T-helper 2 cell (primary cell): ENCODE measurements around the gene LHFPL3.

Experiments
- DNase-seq, 5 experiments: peaks; one replicate each; pipeline versions ENCODE4 v3.0.0 to v3.0.0-alpha.2; 2012 to 2022

Gene LHFPL3

DNA sequence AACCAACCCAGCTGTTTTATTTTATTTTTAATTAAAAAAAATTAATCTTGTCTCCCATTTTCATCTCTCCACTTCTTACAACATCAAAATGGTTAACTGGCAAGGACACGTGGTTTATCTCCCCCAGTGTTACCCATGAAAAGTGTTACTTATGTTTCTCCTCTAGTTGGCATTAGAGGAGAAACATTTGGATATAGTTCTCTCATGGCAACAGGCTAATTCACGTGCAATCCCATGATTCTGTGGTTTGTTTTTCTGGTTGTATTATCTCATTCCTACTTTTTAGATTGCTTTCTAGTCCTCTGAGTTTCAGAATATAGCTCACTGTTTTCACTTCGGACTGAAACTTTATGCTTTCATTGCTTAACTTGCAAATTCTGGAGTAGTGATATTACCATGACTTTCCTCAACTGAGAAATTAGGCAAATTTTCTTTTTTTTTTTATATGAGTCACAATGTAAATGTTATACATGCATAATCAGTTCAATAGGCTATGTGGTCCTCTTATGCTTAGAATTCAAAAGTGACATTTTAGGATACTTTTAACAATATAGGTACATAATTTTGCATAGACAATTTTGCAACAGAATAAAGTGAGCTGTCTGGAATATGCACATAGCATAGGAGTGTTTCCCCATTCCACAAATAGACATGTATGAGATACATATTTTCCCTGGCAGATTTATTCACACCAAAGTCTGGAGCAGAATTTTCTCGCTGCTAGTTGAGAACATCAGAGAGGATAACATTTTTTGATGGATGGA is 43.0 kb downstream of the LHFPL3 start:
- no peak for DNase-seq

DNA sequence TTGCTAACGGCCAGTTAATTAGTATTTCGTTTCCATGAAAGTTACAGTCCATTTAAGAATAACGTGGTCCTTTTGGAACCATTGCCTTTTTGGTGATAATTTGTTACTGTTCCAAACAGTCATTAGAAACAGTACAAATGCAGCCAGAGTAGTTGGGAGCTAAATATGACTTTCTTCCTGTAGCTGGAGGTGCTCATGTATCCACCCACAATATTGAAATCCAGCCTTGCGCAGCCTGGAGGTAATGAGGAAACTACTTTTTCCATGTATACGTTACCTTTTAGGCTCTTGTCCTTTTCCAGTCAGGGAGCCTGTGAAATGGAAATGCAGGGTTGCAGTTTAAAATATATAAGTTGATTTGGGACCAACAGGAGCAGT is 43.6 kb downstream of the LHFPL3 start:
- DNase-seq = no peak

DNA sequence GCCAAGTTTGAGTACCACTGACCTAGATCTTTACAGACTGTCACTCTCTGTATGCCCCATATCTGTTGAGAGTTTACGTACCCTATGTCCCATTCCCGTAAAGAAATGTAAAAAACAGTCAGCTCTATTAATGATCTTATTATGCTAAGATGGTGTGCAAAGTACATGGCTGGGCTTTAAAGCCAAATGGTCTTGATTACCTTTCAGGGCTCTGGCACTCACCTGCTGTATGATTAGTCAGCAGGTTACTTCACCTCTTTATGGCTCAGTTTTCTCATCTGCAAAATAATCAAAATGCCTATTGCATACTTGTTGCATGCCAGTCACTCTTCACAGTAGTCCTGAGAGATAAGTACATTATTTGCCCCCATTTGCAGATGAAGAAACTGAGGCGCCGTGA is 54.2 kb downstream of the LHFPL3 start:
- no peak for DNase-seq

DNA sequence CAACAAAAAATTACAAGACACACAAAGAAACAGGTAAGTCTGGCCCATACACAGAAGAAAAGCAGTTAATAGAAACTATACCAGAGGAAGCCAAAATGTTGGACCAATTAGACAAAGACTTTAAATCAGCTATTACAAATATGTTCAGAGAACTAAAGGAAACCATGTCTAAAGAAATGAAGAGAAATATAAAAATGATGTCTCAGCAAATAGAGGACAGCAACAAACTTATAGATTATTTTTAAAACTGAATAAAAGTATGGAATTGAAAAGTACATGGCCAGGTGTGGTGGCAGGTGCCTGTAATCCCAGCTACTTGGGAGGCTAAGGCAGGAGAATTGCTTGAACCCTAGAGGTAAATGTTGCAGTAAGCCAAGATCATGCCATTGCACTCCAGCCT is 58.5 kb downstream of the LHFPL3 start:
- DNase-seq = no peak

DNA sequence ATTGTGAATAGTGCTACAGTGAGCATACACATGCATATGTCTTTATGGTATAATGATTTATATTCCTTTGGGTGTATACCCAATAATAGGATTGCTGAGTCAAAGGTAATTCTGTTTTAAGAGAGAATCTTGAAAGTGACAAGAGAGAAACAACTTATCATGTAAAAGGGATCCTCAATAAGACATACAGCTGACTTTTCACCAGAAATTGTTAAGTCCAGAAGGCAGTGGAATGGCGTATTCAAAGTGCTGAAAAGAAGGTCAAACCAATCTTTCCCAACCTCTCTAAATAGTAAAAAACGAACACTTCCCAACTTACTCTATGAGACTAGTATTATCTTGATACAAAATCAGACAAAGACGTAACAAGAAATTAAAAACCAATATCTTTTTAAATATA is 59.8 kb downstream of the LHFPL3 start:
- no peak for DNase-seq

DNA sequence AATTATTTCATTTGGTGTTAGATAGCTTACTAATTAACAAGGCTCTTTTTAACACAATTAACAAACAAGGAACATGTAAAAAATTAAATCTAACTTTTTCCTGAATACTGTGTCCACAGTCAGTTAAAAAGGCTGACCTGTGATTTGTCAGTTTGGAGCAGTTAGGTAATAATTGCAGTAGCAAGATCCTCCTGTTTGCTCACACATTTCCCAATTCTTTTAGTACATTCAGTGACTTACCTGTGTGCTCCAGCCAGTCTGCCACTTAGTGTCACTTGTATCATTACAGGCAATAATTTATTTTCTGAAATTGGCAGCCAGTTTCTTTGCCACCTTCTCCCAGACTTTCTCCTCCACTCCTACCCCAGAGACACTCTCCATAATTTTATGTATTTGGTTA is 66.8 kb downstream of the LHFPL3 start:
- DNase-seq = no peak

DNA sequence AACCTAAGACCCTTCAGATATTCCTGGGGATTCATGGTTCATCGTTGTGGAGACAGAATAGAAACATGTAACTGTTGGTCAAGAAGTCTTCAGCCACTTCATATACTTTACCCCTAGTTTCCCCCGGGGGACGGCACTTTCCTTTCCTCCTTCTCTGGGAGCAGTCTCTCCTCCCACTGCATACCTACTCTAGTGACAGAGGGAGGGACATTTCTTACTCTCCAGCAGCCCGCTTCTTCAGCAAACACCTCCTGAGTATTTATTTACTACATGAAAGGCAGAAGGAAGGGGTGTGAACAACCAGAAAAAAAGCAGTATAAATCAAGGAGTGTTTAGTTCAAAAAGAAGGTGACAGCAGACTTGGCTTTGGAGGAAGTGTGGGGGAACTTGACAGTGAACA is 69.0 kb downstream of the LHFPL3 start:
- no peak for DNase-seq

DNA sequence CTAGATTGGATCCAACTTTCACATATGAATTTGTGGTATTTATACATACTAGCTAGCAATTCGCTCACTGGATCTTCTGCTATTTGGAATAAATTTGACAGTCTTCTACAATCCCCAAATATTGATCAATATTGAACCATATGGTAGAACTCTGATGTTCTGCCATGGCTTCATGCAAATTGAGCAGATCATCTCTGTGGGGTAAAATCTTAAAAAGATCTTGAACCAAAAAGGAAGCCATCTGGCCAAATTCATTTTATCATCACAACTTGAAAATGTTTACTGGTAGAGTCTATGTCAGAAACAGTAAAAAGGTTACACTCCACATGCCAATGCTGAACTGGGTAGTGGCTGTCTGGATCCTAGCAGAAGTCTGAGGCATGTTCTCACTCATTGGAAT is 80.0 kb downstream of the LHFPL3 start:
- no peak for DNase-seq

DNA sequence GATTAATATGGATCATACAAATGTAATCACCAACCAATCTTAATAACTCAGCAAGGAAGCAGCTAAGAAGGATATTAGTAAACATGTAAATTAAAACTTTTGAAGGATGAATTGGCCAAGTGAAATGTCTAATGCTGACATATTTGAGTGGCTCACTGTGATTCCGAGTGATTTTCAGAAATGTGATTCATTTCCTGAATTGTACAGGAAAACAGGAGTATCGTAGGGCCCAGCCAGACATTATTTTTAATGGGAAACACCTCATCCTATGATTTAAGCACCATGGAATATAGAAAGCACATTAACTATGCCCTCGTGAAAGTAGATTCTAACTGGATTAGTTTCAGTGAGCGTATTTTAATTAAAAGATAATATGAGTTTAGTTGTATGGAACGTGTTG is 82.3 kb downstream of the LHFPL3 start:
- DNase-seq = no peak

DNA sequence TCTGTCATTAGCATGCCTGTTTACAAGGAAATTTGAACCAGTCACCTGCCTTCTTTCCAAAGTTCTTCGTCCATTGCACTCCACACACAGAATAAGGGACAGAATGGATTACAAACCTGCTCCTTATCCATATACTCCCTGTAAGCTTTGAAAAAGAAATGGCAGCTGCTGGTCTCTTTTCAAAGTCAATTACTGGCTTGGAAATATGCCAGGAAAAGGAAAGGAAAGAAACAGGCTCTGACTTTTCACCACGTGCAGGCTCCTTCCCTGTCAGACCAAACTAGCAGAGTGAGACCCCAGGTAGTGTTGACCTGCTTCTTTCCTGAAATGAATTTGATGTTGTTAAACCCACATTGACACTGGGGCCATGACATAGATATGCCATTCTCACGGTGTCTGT is 84.5 kb downstream of the LHFPL3 start:
- DNase-seq = no peak

DNA sequence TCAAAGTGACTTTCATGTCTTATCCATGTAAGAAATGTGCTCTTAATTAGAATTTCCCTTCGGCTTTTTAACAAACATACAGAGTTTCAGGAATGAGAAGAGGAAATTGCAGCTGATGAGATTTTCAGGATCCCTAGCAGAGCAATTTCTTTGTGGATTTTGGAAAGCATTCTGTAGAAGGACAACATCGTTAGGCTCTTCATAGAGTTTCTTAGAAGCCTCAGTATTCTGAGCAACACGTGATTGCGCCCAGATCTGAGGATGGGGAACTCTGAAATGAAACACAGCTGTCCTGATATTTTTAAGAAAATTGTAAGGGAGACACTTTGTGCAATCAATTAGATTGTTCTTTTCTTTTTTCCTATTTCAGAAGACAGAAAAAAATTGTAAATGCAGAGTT is 85.8 kb downstream of the LHFPL3 start:
- DNase-seq = no peak

DNA sequence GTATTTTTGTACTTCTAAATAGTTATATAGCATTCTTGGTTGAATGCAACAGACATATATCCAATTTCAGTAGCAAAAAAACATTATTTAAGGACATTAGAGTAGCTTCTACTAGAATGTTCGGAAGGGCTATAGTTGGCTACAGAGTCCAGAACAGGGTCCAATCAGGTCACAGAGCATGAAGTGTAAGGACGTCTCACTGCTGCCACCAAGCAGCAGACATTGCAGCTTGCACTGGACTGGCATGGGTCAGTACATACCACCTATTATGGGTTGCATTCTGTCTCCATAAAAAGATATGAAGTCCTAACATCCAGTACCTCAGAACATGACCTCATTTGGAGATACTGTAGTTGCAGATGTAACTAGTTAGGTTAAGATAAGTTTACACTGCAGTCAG is 87.3 kb downstream of the LHFPL3 start:
- no peak for DNase-seq

DNA sequence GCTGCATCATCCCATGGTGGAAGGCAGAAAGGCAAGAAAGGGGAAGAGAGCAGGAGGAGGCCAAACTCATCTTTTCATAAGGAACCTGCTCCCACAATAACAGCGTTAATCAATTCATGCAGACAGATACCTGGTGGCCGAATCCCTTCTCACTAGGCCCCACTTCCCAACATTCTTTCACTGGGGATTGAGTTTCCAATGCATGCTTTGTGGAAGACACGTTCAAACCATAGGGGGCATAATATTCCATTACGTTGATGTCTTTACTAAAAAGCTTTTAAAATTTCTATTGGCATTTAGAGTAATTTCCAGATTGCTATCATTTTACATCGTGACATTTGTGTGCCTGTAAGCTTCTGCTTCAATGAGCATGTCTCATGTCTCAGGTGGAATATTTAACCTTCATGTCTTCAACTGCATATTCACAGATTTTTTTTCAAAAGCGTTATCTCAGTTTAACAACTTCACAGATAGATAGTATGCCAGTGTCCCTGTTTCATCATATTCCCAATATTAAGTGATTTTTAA is 88.5 kb downstream of the LHFPL3 start:
- no peak for DNase-seq

DNA sequence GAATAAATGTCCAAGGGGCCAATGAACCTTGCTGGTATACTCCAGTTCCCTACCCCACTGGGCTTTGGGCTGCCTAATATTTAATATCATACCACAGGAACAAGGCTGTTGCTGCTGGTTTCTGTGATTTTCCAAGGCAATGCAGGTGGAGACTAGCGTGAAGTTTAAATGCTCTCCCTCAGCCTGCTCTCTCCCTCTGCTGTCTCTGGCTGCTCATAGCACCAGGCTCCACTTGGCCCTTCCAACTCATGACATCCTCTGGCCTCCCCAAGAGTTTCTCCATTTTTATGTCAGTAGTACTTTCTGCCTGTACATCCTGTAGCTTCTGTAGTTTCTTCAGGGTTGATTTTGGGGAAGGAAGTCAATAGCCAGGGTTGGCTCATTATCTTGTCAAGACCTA is 103.5 kb downstream of the LHFPL3 start:
- no peak for DNase-seq

DNA sequence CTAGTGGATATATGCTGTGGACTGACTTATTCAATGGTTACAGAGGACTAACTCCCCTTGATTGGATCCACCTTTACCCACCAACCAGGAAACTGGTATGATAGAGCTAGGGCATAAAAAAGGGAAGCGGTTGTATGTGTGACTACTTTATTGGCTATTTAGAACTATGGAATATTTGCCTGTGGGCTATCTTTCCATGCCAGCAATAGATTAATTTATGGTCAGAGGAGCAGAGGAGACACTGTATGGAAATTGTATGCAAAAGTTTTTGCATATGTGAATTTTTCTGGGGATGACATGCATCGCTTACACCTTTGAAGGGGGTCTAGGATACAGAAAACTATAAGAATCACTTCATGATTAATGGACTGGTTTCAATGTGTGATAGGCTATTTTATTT is 105.7 kb downstream of the LHFPL3 start:
- DNase-seq = no peak

DNA sequence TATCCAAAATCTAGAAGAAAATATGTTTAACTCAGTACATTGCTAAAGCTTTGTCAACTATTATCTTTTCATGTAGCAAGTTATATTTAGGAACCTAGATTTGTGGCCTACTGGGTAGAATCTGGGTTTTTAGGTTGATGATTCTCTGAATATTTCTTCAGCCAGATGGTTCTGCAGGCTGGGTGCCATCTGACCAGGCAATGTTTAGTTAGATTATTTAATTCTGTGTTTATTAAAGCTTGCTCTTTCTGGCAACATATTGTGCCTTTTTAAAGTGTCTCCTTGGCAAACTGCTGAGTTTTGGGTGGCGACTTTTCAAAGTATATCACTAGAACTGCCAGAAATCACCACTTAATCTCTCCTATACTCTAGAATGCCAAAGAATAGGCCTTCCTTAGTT is 114.1 kb downstream of the LHFPL3 start:
- DNase-seq = no peak

DNA sequence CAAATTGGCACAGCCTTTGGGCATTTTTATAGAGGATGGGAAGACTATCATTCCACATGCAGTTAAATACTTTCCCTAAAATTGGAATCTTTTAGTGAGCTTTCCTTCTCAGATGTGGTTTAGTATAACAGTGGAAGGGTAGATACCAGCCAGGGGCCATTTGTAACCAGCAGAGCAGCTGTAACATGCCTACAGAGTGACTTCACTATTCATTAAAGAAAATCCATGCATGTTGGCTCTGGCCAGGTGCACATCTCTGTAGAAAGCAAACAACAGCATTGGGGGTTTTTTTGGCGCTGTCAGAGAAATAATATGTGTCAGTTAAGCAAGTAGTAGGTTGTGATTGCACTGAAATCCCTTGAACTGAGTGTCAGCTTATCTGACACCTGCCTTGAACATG is 115.6 kb downstream of the LHFPL3 start:
- no peak for DNase-seq

DNA sequence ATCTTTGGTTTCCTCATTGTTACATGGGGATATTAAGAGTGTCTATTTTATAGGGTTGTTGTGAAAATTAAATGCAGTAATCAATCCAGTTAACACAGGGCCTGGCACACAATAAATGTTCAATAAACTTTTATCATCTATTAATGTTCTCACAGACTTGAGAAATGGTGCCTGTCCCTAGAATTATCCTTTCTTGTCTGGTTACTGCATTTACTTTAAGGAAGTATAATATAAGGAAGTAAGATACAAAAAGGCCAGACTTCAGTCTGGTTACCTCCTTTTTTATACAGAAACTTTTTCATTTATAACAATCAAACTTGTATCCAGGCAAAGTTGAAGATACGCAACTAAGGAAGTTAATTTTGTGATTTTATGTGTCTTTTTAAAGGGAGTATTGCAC is 117.0 kb downstream of the LHFPL3 start:
- DNase-seq = no peak

DNA sequence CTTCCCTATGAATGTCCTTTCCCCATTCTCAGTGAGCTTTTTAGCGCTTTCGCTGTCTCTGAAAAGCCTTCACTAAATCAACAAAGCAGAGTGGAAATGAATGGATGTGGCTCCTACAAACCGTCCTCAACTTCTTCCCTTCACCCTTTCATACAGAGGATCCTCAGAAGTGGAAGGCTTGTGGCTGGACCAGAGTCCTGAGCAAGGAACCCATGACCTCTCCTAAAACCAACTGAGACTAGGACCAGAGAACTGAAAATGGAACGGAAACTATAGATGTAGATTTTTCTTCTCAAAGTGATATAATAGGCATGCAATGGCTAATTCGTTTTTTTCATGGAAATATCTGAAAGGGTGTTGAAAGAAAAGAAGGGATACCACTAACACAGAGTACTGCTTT is 122.5 kb downstream of the LHFPL3 start:
- DNase-seq = no peak

DNA sequence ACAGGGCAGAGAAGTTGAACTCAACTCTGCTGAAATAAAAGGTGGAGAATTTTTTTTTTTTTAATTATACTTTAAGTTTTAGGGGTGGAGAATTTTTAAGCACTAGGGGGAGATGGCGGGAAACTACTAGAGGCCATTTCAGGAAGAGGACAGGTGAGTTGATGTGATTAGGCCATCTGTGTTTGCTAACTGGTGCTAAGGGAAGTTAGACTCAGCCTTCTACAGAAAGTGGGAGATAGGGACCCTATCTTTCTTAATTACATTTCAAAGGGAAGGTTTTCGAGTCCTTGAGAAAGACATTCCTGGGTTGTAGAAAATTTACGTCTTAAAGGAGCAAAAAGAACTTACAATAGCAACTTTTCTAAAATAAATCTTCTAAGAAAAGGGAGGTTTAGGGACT is 124.8 kb downstream of the LHFPL3 start:
- no peak for DNase-seq

DNA sequence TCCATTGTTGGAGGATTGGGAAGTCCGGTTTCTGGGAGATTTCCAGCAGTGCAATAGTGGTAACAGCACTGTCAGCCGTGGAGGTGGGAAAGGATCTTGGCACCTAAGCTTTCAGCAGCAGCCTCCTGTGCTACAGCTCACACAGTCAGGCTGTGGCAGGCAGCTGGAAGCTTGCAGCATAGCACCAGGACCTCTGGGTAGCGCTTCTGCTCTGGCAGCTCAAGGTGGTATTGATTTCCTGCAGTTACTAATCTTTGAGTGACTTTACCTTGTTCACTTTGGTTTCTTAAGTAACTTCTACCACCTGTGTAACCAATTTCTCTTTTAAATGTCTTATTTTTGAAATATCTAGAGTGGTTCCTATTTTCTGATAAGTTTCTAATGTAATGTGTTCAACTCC is 130.5 kb downstream of the LHFPL3 start:
- DNase-seq = no peak

DNA sequence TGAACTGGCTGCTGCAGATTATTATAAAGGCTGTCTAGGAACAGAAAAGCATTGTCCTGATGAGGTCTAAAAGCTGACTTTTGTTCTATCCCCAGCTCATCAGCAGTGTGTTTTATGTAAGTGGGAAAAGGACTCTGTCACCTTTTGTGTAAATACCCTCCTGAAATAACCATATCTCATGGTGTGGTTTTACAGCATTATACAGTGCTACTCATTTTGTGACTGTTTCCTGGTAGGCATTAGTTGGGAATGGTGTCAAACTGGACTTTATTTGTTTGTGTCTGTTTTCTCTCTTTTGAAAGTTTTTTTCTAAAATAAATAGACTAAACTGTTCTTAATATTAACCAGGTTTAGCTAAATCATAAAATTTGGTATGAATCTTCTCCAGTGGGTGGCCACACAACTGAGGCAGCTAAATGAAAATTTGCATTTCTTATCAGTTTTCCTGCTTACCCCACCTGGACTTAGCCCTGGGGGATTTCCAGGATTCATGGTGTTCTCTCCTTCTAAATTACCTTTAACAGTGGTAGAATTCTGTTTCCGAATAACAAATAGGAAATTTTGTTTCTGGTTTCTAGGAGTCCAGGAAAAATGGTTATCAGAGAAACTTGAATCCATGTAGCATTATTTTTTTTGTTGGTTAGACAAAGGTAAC is 140.9 kb downstream of the LHFPL3 start:
- no peak for DNase-seq

DNA sequence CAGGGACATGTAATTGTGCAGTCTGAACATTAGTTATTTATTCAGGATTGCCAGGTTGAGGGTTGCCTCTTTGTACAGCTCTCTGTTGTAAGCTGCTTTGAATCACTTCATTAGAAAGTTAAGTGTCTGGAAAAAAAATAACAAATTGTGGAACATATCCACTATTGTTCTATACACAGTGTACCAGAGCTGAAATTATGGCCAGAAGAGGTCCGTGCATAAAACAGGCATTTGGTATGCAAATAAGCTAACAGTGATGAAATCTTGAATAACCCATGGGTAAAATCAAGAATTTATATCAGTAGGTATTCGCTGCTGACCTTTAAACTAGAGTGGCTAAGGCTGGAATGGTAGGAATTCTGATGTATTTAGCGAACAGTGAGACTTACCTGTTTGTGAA is 152.1 kb downstream of the LHFPL3 start:
- no peak for DNase-seq

DNA sequence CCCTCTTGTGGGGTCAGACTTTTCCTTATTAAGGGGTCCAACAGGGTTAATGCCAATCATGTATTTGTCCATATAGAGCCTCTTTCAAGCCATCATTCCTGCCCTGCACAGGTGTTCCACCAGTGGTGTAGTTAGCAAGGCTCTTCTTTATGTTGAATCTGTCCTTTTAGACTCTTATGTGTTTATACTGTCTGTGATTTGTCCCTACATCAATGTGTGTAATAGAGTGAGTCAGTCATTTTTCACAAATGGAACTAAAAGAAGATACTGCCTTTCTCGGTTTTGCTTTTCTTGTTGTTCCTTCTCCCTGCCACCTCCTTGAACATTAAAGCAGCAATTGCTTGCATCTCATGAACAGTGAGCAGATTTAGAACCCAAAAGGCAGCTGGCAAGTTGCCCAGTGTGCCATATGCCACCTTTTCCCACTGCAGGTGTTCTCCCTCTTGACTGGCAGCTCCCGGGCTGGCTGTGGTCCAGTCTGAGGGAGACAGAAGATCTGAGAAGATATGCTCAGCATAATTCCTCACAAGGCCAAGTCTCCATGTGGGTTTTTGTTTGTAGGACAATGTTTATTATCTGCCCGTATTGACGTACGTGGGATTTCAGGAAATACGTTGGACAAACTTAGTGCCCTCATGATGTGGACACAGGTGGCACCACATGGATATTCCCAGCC is 154.1 kb downstream of the LHFPL3 start:
- DNase-seq = no peak
